Amniotic epithelial cell (primary cell): ENCODE measurements around the gene ZNF558.
"Not testable (repeated sequence)": the region's sequence is repeated elsewhere in the genome, so short reads cannot be mapped to it uniquely, and the experiment has no call there.

Experiments
- DNase-seq: peaks from one replicate; pipeline ENCODE4 v3.0.0-alpha.2; 2010; ENCODE audit warnings: low read depth

Gene ZNF558

GRCh38 chr19:8806661-8807060 is 25.4 kb downstream of the ZNF558 start:
- peak; percentile 11 for DNase-seq

- no peak for DNase-seq
Measured at GRCh38 chr19:8794823-8795222, 37.3 kb downstream of the ZNF558 start.

GRCh38 chr19:8773587-8773986 is 58.5 kb downstream of the ZNF558 start:
- not testable (repeated sequence) for DNase-seq

- DNase-seq: not testable (repeated sequence)
Measured at GRCh38 chr19:8769265-8769664, 62.8 kb downstream of the ZNF558 start.

- not testable (repeated sequence) for DNase-seq
Measured at GRCh38 chr19:8767257-8767656, 64.8 kb downstream of the ZNF558 start.
